ENCODE data around the gene CNN2.

GRCh38 chr19:1015061-1015781 is 11.2 kb upstream of the CNN2 start:
- no peak for TF ChIP-seq EZH2 (IDR thresholded peaks at IDR 0.05; ENCODE audit: borderline replicate concordance, low read depth, low read length, severe bottlenecking)
- TF ChIP-seq, protein P1, sequence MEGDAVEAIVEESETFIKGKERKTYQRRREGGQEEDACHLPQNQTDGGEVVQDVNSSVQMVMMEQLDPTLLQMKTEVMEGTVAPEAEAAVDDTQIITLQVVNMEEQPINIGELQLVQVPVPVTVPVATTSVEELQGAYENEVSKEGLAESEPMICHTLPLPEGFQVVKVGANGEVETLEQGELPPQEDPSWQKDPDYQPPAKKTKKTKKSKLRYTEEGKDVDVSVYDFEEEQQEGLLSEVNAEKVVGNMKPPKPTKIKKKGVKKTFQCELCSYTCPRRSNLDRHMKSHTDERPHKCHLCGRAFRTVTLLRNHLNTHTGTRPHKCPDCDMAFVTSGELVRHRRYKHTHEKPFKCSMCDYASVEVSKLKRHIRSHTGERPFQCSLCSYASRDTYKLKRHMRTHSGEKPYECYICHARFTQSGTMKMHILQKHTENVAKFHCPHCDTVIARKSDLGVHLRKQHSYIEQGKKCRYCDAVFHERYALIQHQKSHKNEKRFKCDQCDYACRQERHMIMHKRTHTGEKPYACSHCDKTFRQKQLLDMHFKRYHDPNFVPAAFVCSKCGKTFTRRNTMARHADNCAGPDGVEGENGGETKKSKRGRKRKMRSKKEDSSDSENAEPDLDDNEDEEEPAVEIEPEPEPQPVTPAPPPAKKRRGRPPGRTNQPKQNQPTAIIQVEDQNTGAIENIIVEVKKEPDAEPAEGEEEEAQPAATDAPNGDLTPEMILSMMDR (IDR thresholded peaks at IDR 0.05; ENCODE audit: borderline replicate concordance, extremely low read depth, low read length, poor library complexity, severe bottlenecking): no peak

Data from DND-41 (cell line).